NCI-H2107 treated with DMSO at 0.1 percent for 48 hours (cell line): ENCODE data around the gene CPEB4.

Experiments
- DNase-seq: peaks from one replicate; lab custom pipeline; 2025; ENCODE audit not compliant: unreplicated experiment; lab: John Stamatoyannopoulos, UW

The CPEB4 gene

DNA sequence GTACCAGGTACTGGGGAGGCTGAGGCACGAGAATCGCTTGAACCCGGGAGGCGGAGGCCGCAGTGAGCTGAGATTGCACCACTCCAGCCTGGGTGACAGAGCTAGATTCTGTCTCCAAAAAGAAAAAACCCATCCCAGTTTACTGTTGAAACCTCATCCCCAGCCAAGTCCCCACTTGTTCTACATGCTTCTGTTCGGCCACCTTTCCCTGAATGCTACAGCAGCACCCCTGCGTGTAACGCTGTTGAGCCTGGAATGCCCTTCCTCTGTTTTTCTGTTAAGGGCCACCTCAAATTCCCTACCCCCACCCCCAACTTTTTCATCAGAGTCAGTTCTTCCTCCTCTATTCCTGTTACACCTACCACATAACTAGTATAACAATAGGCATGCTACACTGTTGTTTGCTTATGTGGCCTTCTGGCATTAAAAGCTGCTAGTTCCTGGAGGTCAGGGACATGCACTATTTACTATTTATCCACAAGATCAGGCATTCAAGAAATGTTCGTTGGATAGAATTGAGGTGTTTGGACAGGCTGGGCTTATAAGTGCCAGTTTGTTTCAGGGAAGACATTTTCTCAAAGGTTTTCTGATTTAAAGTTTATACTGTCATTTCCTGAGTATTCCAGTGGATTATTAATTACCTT is 53.7 kb downstream of the CPEB4 start:
- no peak for DNase-seq

DNA sequence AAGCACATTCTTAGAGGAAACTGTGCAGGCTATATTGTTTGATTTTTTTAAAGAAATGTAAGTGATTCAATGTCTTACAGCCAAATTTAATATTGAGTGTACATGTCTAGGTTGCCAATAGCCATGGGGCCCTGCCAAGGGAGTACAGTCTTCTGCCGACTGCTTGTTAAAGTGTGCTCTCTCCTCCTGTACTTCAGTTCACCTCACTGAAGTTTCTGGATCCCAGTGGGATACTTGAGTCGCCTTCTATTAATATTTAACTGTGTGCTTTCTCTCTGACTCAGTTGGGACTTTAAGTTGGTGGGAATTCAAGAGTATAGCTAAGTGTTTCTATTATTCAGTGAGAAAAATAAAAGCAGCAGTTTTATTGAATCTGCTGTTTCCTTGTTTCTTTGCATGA is 56.4 kb downstream of the CPEB4 start:
- DNase-seq: no peak

DNA sequence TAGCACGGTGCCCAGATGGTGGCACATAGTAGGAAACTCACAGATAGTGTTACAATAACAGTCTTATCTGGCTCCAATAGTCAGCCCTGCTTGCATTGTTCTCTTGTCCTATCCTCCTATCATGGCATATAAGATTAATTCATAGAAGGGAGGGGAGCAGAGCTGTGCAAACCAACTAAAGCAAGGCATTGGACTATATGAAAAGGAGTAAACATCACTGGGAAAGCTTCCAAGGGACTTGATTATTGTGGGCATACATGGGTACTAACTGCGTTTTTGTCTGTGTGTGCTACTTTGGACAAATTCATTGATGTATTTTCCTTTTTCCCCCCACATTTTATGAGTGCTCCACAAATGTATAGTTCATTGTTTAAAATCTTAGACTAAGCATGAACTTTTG is 57.0 kb downstream of the CPEB4 start:
- DNase-seq: no peak

DNA sequence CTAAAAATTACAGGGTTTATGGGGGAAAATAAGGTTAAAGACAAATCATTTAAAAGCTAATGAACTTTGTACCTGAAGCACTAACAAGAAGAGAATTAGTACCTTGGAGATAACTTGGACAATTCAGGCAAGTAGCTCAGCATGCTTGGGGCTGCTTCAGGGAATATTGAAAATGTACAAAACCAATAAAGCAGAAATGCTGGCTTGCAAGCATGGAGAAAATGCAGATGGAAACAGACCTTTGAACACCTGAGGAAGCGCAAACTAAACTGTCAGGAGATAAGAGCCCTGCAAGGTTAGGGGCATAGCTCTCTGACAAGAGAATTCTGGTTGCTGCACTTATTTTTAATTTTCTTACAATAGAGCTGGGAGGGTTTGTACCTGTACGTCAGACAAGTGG is 58.2 kb downstream of the CPEB4 start:
- DNase-seq: no peak

DNA sequence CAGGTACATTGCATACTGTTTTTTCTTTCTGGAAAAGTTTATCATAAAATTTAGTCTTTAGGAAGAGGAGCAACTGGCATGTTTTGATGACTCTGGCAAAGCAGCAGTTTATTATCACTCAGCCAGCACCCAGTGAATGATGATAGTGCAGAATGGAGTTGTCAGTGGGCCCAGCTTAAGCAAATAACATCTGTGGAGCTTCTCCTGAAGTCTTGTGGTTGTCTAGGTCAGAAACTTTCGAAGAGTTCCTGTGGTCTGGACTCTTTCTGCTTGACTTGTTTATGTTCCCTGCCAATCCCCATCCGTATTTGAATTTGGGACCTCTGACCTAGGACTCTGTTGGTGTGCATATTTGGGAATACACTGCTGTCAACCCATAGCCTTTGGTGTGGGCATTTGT is 62.7 kb downstream of the CPEB4 start:
- DNase-seq: no peak

DNA sequence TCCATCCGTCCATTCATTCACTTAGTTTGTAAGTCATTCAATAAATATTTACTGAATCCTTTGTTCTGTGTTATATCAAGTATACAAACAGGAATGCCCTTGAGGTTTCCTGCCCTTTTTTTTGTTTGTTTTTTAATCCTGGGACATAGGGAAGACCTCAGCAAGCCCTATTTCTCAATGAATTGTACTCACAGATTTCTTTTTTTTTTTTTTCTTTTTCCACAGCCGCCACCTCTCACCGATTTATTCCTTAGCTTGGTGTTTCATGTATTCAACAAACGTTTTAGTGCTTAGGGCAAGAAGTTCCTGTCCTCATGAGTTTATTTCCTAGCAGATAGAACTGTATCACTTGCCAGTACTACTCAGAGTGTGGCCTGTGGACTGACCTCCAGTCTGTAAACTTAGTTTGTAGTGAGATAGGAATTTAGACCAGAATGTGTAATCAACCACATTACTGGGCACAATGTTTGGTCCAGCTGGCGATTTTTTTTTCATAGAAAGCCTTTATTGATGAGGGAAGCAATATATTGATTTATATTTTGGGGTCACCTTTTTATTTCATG is 65.5 kb downstream of the CPEB4 start:
- no peak for DNase-seq

DNA sequence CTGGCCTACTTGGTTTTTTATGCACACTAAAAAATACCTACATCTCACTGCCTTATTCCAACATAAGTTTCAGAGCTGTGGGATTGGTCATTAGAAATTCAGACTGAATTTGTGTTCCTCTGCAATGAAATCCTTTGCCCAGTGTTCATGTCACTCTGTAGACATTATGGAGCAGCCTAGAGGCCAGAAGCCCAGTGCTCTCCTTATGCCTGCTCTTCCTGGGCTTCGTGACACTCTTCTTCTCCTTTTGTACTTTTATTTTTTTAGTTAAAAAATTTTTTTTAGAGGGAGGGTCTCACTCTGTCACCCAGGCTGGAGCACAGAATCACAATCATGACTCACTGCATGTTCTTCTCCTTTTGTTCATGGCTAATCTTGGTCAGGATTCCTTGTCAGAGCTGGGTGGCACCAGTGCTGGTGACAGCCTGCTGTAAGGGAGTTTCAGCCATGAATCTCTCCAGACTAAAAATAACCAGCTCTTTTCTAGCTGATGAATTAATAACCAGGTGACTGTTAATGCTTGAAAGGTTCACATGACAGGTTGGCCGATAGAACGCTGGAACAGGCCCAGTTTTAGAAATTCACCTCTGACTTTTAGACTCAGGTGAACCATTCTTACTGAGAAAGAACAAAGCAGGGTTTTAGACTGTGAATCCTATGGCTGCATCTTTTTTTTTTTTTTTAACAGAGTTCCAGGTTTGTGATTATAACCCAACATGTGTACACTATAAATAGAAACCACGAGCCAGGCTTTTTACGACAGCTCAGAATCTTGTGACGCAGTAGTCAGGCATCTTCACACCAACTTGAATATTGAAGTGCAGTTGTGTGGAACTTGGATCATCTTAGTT is 66.7 kb downstream of the CPEB4 start:
- DNase-seq: no peak

DNA sequence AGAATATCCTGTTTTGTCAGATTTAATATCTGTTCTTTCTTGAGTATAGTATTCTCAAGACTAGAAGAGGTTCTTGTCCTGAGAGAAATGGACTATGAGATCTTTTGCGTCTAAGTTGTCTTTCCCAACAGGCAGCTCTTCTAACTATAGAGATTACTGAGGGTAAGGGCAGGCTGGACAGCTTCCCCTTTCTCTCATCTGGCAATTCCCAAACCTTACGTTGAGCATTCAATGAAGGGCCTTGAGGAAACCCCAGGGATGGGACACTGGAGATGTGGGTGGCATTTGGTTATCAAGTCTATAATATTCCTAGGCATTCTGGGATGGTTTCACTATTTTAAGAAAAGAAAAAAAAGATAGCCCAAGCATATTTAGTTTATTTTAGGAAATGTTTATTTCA is 72.8 kb downstream of the CPEB4 start:
- no peak for DNase-seq

DNA sequence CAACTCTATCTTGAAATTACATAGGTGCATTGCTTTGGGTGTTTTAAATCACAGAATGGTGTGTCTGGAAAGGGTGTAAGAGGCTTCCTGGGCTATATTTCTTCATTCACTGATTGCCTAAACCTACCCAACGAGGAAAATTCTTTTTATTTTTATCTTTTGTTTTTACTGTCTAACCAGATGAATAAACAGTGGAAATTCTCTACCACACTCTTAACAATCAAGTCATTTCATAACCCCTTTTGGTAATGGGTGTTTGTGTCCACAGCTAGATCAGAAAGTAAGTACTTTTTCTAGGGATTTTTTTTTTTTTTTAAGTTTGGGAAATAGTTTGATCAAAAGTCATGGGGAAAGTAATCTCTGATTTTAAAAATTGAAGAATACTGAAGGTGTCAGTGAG is 73.3 kb downstream of the CPEB4 start:
- DNase-seq: no peak

DNA sequence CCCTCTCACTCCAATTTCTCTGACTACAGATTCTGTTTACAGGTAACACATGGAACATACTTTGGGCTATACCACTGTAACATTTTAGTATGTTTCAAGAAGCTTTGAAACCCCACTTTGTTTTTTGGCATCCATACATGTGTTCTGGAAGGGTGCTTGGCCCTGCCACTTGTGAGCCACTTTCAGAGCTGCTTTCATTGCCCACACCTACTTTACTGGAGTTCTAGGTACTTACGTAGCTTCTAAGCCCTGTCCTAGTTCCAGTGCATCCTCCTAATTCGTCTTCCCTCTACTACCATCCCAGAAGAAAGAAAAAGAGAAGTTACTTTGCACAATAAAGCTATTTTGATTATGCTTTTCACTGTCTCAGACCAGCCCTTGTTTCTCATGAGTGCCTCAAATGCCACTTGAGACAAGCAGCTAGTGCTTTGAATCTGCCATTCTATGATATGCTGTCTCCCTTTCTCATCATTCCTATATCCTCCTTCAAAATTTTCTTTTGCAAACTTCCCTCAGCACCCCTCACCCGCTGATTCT is 74.4 kb downstream of the CPEB4 start:
- peak; percentile 2 for DNase-seq

DNA sequence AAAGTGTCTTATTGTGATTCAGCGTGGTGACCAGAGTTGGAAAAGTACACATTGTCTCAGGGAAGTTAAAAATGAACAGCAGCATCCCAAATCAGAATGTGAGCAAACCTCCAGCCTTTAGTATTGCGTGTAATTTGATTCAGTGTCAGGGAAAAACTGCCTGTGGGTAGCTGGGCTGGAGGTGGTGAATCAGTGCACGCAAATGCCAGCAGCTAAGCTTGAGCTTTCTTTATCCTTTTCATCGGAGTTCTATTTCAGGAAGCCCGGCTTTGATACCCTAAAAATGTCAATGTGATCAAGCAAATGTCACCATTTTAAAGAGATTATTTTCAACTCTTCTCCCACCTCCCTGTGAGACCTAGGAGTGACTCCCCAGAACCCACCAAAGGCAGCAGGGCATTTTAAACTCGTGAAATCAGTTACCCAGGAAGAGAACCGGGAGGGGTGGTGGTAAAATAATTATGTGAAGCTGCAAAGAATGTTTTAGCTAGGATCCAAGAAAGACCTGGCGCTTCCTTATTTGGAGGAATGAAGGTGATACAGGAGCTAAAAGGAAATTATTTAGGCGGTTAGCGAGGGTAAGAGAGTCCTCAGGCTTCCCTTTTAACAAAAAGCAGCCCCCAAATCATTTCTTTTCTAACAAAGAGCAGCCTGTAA is 75.2 kb downstream of the CPEB4 start:
- DNase-seq: peak; percentile 19

DNA sequence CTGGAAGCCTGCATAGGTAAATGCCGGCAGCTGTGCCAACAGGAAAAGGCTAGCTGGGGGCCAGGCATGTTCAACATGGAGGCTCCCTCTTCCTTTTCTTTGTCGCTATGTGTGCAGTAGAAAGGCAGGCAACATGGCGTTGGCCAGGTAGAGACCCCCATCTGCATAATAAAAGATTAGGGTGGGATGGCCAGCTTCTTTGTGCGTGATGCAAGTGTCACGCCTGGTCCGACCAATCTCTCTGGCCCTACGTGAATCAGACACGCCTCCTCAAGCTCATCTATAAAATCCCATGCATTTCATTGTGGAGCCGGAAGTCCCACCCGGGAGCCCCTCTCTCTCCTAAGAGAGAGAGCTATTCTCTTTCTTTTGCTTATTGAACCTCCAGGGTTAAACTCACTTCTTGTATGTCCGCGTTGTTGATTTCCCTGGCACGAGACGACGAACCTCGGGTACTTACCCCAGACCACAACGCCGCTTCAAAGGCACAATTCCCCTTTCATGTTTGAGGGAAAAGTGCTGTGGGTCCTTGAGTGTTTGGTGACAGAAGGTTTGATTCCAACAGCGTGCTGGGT is 75.8 kb downstream of the CPEB4 start:
- DNase-seq: peak; percentile 49

DNA sequence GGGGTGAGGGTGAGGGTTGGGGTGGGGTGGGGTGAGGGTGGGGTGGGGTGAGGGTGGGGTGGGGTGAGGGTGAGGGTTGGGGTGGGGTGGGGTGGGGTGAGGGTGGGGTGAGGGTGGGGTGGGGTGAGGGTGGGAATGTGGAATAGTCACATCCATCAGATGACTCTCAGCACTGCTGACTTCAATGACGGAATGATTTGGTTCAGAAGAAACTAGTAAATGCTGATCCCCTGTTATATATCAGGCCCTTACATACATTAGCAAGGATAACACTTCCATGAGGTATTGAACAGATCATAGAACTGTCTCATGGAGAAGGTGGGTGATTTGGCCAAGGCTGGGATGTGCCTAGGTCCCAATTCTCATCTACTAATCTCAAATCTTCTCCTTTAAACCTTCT is 76.4 kb downstream of the CPEB4 start:
- DNase-seq: no peak

DNA sequence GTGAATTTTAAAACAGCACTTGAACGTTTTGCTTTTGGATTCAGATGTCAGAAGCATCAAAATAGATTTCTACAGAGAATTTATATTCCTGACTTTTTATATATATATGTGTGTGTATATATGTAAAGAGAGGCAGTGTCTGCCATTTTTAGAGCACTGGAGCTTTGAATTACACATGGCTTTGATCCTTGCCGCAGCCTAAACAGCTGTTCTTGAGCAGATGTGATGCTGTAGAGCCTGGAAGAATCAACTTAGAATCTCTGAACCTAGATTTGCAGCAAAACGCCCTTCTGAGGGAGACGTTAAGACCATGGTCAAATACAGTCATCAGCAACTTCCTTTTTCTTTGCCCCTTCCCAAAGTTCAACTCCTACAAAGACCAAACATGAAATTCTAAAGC is 79.1 kb downstream of the CPEB4 start:
- no peak for DNase-seq

DNA sequence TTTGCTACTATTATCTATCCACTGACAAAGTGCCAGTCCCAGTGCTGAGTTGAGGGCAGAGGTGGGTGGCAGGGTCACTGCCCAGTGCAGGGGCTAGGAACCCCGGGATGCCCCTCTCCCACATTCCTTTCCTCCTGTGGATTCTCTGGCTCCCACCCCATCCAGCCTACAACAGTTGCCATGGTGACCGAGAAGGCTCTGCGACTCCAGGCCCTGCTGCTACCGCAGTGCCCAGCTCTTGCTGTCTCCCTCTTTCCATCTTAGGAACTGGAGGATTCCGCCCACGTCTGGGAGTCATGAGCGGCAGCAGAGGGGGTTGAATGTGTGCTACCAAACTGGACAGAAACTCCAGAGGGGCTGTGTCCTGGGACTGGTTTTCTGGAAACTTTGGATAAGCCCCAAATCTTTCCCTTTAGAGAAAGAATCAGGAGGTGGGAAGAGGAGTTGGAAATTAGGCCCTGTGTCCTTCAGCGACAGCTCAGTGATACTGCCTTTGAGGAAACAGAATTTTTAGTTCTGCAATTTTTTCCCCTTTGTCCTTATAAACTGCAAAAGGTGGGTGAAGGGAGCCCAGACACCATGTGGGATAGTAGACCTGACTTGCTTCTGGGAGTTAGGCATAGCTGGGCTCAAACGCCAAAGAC is 80.1 kb downstream of the CPEB4 start:
- no peak for DNase-seq

DNA sequence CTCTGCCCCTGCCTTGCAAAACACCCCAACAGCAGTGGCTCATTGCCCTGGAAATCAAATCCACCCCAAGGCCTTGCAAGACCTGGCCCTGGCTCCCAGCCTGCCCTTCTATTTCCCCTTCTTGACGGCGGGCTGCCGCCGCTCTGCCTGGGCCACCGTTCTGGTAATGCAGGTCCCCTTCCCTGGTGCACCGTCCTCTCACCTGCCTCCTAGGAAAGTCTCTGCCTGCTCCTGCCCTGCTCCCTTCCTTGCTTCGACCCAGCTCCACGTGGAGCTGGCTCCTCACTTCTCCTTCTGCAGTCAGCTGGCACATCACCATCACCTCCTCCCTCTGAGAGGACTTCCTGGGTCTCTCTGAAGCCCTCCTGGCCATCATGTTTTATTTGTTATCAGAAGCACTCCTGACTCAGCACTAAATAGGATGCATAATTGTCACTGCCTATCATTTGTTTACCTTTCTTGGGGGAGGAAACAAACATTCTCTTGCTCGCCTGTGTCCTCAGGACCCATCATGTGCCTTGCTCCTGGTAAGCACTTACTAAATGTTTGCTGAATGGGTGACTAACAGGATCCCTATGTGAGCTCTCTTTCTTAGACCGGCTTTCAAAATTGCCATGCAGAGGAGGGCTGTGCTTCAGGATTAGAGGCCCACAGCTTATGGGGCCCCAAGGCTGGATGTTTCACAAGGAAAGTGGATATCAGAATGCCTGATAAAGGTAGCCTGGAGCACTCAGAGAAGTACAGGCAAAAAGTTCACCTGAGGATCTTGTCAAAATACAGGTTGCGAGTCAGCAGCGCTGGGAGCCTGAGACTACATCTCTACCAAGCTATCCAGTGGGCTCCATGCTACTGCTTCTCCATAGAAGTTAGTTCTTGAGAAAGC is 81.3 kb downstream of the CPEB4 start:
- DNase-seq: no peak

DNA sequence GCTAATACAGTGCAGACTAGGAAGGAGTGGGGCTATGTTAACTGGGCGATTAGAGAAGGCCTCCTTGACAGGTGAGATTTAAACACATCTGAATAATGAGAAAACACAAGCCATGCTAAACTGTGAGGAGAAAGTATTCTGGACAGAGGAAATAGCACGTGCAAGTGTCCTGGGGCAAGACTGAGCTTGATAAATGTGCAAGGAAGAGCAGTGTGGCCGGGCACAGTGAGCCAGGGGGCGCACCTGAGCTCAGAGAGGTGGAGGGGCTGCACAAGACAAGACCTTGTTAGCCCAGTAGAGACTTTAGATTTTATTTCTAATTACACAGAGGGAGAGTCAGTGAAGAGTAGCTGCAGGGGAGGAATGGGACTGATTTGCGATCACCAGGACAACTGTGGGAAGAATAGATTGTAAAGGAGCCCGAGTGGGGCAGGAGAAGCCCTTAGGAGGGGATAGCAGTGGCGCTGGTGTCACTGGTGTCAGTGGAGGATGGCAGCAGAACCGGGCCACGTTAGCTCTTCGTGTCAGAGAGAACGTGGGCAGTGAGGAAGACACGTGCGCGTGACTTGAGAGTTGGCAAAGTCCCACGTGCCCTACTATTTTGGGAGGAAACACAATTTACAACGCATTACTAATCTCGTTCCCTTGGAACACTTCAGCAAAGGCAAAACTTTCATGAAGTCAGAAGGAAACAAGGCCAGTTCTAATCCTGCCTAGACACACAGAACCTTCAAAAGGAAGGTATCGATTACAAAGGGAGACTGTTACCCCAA is 82.9 kb downstream of the CPEB4 start:
- DNase-seq: no peak

DNA sequence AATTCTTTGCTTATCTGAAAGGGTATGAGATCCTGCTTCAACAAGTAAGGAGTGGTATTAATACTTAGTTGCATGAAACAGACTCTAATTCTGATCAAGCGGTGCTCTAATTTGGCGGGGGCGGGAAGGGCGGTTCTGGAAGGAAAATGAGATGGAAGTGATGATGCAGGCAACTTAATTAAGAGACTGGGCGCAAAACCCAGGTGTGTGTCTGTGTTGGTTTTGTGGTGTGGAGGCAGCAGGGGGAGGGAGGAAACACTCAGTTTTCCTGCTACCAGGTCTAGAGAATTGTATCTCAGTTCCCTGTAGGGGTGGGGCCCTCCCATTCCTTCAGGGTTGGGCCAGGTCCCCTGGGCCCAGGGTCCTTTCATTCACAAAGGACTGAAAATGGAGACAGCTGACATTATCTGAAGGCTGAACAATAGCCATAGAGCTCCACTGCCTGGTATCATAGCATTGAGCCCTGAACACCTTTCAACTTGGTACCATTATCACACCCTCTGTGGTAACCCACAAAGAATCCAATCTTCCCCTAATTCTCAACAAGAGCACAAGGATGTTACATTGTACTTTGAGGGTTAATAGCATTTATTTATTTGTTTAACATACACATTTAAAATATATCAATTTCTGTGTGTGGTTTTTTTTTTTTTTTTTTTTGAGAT is 83.7 kb downstream of the CPEB4 start:
- peak; percentile 73 for DNase-seq

DNA sequence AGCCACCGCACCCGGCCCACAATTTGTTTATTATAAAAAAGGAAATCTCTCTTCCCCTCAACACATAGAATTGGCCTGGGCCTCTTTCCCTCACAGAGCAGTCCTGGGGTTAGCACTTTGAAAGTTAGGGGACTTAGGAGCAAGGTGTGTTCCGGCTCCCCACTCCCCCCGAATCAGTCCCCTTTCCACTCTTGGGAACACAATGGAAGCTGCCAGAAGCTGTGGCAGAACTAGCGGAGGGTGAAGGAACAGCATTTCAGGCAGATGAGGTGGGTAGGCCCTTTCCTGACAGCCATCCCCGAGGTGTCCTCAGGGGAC is 84.4 kb downstream of the CPEB4 start:
- no peak for DNase-seq
